ENCODE measurements around the gene FLNB.

DNA sequence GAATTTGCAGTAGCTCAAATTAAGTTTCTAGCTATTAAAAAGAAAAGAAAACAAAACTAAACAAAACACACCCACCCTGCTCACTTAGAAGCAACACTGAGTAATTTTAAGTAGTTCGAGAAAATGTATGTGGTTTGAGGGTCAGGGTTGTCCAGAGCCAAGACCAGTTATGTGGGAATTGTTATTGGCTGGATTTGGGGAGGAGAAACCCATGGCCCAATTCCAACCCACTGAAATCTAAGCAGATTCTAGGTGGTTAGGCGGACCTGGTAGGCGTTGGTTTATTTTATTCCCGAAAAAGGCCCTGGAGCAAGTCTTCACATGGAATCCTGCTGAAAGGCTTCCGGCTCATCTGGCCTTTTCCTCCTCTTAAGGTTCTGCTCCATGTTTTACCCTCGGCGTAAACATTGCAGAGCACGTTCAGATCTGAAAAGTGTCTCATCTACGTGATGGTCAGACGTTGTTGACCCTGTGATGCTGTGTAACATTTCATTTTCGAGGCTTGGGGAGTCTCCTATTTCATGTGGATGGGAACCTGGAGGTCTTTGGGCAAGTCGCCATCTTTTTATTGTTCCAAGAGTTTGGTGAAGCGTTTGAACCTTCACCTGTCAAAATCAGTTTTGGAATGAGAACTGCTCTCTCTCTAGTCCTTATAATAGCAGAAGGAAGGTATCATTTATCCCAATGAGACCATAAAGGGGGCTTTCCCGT is 64.0 kb downstream of the FLNB start:
- TF ChIP-seq, protein P1, sequence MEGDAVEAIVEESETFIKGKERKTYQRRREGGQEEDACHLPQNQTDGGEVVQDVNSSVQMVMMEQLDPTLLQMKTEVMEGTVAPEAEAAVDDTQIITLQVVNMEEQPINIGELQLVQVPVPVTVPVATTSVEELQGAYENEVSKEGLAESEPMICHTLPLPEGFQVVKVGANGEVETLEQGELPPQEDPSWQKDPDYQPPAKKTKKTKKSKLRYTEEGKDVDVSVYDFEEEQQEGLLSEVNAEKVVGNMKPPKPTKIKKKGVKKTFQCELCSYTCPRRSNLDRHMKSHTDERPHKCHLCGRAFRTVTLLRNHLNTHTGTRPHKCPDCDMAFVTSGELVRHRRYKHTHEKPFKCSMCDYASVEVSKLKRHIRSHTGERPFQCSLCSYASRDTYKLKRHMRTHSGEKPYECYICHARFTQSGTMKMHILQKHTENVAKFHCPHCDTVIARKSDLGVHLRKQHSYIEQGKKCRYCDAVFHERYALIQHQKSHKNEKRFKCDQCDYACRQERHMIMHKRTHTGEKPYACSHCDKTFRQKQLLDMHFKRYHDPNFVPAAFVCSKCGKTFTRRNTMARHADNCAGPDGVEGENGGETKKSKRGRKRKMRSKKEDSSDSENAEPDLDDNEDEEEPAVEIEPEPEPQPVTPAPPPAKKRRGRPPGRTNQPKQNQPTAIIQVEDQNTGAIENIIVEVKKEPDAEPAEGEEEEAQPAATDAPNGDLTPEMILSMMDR (IDR thresholded peaks at IDR 0.05) = no peak
- no peak for TF ChIP-seq POLR2A (IDR thresholded peaks at IDR 0.05)
